Stimulated activated CD4-positive, alpha-beta T cell treated with anti-CD3 and anti-CD28 coated beads, Interleukin-12 subunit alpha, Interleukin-12 subunit beta, amount 100 ng/mL, for 24 hours (primary cell): ENCODE measurements around the gene GJB6.

Experiments
- DNase-seq, 2 experiments: peaks; one replicate each; pipeline ENCODE4 v3.0.0-alpha.2; 2020; ENCODE audit warnings: low read depth in 2 of 2

Gene GJB6

GRCh38 chr13:20186771-20187170, 45.3 kb downstream of the GJB6 start:
- no peak for DNase-seq

- DNase-seq, result no peak
Observed at GRCh38 chr13:20185366-20186056, 46.6 kb downstream of the GJB6 start.

GRCh38 chr13:20182231-20182846, 49.8 kb downstream of the GJB6 start:
- no peak for DNase-seq

- DNase-seq, result no peak
Observed at GRCh38 chr13:20181188-20181587, 50.9 kb downstream of the GJB6 start.

GRCh38 chr13:20178156-20178555, 54.0 kb downstream of the GJB6 start:
- DNase-seq, result no peak

- no peak for DNase-seq
Observed at GRCh38 chr13:20177049-20177831, 54.9 kb downstream of the GJB6 start.

GRCh38 chr13:20175907-20176652, 56.0 kb downstream of the GJB6 start:
- no peak for DNase-seq

- DNase-seq, result no peak
Observed at GRCh38 chr13:20175406-20175794, 56.7 kb downstream of the GJB6 start.

- DNase-seq, result peak; percentile 62 to 74
Observed at GRCh38 chr13:20174656-20175405, 57.3 kb downstream of the GJB6 start.

GRCh38 chr13:20173116-20173746, 58.9 kb downstream of the GJB6 start:
- no peak for DNase-seq
